Stimulated activated CD4-positive, alpha-beta T cell treated with anti-CD3 and anti-CD28 coated beads, Interleukin-2, amount 100 ng/mL, for 24 hours (primary cell): ENCODE measurements around the gene APLP2.
A peak's percentile ranks its signal among the peaks of the same experiment; 100 is the strongest.
"Not testable (repeated sequence)": the region's sequence is repeated elsewhere in the genome, so short reads cannot be mapped to it uniquely, and the experiment has no call there.

Experiments
- DNase-seq, 2 donors: peaks; one replicate each; pipeline ENCODE4 v3.0.0-alpha.2; 2020

The APLP2 gene

DNA sequence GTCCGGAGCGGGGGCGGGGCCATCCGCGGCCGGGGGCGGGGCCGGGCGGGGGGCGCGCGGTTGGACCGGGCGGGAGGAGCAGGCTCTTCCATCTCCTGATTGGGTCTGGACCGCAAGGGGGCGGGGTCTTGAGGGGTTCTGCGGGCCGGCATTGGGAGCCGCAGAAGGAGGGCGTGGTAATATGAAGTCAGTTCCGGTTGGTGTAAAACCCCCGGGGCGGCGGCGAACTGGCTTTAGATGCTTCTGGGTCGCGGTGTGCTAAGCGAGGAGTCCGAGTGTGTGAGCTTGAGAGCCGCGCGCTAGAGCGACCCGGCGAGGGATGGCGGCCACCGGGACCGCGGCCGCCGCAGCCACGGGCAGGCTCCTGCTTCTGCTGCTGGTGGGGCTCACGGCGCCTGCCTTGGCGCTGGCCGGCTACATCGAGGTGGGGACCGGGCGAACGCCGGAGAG is at the start of gene APLP2:
TSS of gene APLP2 (plus strand) at position 236 of the 450 bp plus-strand sequence. CDS start at position 320, 84 bp downstream.
- DNase-seq = peak; percentile 97 to 98

DNA sequence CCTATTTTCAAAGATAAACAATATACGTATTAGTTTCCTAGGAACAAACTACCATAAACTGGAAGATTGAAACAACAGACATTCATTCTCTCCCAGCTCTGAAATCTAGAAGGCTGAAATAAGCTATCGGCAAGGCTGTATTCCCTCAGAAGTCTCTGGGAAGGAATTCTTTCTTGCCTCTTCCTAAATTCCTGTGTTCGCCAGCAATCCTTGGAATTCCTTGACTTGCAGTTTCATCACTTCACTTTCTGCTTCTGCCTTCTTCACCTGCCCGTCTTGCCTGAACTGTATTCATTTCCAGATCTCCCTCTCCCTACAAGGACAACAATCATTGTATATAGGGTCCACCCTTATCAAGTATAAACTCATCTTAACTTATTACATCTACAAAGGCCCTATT is 49.4 kb upstream of the APLP2 start:
- no peak for DNase-seq

DNA sequence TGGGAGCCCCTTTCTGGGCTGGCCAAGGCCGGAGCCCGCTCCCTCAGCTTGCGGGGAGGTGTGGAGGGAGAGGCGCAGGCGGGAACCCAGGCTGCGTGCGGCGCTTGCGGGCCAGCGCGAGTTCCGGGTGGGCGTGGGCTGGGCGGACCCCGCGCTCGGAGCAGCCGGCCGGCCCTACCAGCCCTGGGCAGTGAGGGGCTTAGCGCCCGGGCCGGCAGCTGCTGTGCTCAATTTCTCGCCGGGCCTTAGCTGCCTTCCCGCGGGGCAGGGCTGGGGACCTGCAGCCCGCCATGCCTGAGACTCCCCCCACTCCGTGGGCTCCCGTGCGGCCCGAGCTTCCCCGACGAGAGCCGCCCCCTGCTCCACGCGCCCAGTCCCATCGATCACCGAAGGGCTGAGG is 48.1 kb upstream of the APLP2 start:
- not testable (repeated sequence) for DNase-seq

DNA sequence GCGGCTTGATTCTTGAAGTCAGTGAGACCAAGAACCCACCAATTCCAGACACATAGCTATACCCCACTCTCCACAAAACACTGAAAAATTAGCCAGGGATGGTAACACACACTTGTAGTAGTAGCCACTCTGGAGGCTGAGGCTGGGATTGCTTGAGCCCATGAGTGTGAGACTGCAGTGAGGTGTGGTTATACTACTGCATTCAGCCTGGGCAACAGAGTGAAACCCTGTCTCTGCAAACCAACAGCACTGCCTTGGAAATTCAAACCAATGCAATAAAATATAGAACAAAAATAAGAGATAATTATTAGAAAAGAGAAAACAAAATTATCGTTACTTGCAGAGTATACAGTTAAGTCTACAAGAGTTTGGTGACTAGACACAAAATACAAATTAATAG is 46.9 kb upstream of the APLP2 start:
- DNase-seq = no peak

DNA sequence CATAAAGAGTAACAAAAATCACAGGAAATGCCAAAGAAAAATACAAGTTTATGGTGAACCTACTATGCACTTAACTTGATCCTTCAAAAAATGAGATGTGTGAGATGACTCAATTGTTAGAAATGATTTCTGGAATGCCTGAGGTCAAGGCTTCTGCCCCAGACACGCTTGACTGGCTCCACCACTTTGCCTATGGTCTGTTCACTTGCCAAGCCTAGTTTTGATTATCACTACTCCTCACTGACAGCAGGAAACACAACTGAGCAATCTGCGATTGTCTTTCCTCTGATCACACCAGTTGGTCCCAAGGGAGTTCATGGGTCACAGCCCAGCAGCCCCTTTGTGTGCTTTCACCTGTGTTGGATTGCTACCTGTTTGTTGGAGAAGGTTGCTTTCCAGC is 46.5 kb upstream of the APLP2 start:
- no peak for DNase-seq

DNA sequence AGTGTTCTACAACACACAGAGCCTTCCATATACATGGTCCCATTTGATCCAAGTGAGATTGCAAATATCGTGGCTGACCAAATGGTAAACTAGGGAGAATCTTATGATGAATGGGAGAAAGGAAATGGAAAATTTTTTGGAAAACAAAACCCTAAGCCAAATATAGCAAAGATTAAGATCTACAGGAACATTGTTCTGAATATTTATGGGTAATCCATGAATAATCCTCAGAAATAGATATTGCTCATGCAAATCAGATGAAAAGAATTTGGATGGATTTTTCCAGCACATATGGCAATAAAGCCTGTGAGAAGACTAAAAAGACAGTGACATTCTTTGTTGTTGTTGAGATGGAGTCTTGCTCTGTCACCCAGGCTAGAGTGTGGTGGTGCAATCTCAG is 45.3 kb upstream of the APLP2 start:
- DNase-seq = no peak

DNA sequence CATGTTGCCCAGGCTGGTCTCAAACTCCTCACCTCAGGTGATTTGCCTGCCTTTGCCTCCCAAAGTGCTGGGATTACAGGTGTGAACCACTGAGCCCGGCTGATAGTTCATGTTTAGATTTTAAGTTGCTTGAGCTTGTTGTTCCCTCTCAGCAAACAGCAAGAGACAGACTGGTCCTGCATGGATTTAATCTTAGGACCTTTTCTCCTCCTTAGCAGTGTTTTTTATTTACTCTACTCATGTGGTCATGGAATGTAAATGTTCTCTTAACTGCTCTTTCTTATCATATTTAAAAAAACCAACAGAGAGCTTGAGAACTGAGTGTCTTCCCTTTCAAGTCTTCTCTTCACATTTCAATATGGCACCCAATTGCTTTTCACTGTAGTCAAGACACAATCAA is 44.3 kb upstream of the APLP2 start:
- DNase-seq = no peak

DNA sequence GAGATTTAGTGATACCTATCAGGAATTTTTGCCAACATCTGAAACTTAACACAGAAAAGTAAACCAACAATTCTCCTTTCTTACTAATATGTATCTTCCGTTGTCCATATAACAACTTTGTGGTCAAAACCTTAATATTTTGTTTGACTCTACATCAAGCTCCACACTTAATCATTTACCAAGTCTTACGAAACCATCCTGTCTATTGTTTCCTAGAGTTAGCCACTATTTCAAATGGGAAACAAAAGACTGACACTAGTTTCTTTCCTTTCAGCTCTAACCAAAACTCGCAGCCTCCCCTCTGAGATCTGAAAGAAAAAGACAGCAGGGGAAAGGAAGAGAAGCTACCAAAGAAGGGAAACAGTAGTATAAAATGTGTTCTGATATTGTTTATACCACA is 40.6 kb upstream of the APLP2 start:
- no peak for DNase-seq

DNA sequence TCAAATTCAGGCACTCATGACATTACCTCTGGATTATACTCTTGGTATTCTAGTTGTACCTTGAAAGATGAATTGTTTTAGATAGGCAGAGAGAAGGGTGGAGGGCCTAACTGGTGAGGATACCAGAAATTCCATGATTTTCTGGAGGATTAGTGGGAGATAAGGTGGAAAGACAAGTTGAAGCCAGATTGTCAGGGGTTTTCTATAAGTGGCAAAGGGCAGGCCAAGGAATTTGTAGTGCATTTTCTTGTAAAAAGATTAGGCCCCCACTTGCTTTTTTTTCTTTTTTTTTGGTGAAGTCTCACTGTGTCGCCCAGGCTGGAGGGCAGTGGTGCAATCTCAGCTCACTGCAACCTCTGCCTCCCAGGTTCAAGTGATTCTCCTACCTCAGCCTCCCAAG is 38.6 kb upstream of the APLP2 start:
- no peak for DNase-seq

DNA sequence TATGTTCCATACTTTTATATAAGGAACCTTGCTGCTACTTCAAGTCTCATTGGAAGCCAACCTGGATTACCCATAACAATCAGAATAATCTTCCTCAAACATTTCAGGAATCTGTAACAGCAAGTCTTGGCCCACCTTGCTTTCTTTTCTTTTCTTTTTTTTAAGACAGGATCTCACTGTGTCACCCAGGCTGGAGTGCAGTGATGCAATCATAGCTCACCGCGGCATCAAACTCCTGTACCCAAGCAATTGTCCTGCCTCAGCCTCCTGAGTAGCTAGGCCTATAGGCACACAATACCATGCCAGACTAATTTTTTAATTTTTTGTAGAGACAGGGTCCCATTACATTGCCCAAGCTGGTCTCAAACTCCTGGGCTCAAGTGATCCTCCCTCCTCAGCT is 37.7 kb upstream of the APLP2 start:
- DNase-seq = no peak

DNA sequence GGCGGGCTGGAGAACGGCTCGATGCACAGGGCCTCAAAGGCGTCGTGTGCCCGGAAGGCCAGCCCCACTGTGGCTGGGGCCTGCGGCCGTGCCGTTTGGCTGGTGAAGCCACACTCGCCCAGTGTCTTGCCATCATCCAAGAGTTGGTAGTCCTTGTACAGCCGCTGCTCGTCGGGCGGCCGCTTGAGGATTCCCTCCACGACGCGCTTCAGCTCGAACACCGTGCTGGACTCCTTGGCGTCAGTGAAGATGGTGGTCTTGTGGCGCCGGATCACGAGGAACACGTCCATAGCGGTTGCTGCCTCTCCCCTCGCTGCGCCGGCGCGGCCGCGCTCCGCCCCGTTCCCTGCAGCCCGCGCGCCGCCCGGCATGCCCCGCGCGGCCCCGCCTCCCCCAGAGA is 36.8 kb upstream of the APLP2 start:
- DNase-seq = no peak

DNA sequence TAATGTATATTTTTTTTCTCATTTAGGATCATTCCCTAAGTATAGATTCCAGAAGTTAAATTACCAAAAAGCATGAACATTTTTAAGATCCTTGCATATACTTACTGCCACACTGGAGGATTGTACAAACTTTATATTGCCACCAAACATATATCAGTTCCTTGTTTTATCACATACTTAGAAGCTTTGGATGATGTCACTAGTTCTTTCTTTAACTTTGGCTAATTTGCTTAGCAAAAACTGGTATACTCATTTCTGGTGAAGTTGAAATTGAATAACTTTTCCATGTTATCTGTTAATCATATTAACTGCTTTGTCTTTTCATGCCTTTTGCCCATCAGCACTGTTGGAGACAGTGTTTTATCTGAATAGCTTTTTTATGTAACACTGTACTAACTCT is 35.5 kb upstream of the APLP2 start:
- DNase-seq = no peak

DNA sequence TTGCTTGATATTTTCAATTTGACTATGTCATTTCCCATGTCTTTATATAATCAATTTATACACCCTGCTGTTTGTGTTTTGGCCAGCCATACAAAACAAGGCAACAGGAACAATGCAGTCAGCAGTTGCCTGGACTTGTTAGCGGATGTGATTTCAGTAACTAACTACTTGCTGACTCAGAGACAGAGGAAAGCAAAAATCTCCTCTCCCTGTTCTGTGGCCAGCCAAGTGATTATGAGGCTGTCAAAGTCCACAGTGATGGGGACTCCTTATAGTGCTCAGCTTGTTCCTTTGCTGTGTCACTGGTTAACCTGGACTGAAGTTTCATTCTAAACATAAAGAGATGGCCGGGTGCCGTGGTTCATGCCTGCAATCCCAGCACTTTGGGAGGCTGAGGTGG is 32.6 kb upstream of the APLP2 start:
- no peak for DNase-seq

DNA sequence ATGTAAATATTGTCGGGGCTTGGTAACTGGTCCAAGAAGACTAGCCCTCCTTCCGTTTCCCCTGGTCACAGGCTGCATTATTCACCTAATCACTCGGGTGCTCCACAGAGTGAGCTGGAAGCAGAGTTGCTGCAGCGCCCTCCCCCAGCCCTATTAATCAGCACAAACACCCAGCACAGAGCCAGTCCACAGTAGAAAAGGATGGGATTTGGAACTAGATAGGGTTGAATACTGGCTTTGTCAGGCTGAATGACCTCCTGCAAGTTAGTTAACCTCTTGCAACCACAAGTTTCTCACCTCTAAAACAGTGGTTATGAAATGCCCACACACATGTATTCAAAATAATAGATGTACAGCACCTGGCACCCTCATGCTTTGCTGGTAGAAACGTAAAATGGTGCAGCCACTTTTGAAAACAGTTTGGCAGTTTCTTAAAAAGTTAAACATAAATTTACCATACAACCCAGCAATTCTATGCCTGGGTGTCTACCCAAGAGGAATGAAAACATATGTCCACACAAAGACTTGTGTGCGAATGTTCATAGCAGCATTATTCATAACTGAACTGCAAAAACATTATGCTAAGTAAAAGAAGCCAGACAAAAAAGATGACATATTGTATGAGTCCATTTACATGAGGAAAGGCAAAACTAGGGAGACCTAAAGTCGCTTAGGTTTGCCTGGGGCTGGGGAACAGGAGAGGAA is 31.7 kb upstream of the APLP2 start:
- DNase-seq = no peak

DNA sequence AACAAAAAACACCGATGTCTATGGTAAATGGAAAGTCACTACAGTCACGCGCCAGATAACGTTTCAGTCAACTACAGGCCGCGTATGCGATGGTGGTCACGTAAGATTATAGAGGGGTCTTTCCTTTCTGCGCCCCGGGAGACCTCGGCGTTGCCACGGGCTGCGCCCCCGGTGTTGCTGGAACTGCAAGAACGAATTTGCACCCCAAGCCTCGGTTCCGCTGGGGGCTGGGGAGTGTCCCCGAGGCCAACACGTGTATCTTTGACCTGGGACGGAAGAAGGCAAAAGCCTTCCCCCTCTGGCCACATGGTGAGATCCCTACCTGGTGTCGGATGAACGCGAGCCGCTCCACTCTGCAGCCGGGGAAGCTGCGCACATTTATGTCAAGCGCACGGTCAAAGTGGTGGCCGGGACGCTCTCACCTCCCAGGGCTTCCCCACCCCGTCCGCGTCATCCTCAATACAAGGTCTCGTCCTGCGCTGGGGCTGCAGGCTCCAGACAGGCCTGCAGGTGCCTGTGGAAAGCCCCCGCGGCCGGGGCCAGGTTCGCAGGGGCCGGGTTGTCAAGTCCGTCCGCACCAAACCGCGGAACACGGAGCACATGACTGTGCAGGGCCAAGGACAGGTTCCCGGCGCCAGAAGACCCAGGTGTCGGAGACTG is 29.3 kb upstream of the APLP2 start:
- no peak for DNase-seq

DNA sequence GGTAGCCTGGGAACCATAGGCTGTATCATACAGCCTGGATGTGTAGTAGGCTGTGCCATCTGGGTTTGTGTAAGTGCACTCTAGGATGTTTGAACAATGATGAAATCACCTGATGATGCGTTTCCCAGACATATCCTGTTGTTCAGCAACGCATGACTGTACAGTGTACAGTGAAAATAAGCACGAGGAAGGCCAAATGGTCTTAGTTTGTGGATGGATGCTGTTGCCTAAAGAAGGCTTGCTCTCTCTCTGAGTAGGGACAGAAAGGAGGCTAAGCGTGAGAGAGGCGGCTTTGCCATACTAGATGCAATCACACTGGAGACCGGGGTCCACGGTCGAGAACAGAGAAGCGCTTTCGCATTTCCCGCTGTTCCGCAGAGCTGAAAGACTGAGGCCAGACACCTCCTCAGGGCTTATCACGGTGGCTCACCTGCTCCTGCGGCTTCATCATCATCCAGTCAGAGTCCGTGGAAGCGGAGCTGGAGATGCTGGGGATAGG is 27.6 kb upstream of the APLP2 start:
- DNase-seq = no peak

DNA sequence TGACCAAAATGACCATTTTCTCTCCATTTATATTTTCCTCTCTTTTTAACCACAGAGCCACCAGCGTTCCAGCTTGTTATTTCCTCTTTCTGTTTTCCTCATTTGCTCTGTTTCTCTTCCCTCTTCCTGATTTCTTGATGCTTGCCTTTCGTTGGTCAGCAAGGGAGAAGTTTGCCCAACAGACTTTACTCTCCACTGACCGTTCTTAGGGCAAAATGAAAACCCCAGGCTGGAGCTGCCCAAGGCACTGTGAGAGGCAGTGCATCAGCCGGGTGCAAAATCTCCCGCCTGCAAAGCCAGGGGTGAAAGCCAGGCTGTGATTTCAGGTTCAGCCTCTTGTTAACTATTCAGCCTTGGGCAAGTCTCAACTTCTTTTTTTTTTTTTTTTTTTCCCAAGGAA is 26.1 kb upstream of the APLP2 start:
- no peak for DNase-seq

DNA sequence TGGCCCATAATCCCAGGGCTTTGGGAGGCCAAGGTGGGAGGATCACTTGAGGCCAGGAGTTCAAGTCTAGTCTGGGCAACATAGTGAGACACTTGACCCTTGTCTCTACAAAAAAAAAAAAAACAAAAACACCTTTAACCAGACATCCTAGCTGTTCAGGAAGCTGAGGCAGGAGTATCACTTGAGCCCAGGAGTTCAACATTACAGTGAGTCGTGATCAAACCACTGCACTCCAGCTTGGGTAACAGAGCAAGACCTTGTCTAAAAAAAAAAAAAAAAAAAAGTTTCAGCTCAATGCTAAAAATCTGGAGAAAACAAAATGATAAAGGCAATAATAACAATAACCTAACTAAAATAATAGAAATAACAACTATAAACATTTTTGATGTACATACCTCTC is 22.6 kb upstream of the APLP2 start:
- DNase-seq = no peak

DNA sequence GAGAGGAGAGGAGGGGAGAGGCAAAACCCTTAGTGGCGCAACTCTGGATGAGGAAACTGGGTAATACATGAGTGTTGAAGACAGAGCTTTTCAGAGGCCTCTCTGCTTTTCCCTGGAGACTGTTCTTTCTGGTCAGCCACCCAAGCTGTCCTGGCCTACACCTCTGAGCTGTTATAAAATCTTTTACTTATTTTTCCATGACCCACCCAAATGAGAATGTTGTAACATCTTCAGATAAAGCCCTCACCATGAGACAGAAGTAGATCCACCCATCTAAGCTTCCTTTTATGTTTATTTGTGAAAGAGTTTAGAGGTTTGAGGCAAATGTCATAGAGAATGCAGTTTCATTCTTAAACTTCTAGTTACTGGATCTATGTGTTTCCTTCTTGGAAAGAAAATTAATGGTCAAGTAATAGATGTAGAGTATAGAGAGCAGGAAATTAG is 20.3 kb upstream of the APLP2 start:
- DNase-seq = no peak

DNA sequence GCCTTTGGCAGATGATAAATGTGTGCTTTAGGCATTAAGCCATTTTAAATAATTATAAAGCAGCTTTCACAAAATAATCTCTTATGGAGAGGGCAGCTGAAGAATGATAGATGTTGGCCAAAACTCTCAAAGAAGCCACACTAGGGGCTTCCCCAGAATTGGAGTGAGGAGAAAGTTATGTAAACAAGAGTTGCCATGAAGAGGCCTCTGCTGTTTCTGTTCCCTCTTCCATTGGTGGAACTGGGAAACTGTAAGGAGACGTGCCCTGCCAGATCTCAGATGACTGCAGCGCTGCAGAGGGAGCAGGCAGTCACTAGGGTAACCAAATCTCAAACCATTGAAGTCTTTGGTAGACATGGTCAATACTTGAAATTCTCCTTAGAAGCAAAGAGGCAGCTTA is 19.4 kb upstream of the APLP2 start:
- DNase-seq = no peak

DNA sequence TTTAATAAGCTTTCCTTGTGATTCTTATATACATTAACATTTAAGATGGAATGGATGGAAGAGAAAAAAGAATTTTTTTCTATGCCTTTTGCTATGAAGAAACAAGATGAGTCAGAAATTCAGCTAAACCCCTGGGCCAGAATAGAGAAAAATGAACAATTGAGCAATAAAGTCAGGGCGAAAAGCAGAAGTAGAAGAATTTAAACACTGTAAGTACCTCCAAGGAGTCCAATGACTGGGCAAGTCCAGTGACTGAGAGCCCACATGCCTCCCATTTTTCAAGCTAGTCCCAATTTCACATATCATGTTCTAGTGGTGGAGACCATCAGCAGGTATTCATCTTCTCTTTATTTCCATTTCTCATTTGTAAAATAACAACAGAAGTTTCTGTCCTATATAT is 18.6 kb upstream of the APLP2 start:
- no peak for DNase-seq

DNA sequence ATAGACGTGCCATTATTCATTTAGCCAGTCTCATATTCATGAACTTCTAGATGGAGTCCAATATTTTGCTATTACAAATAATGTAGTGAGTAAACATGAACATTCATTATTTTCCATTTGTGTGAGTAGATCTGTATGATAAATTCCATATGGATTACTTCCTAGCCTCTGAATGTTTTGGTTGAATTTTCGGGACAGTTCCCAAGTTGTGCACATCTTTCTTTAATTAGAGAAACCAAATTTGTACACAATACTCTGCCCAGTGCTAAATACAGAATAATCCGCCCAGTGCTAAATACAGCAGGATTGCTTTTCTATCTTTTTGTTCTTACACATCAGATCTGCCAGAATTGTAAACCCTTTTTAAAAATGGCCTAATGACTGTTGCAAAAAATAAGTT is 17.1 kb upstream of the APLP2 start:
- DNase-seq = no peak

DNA sequence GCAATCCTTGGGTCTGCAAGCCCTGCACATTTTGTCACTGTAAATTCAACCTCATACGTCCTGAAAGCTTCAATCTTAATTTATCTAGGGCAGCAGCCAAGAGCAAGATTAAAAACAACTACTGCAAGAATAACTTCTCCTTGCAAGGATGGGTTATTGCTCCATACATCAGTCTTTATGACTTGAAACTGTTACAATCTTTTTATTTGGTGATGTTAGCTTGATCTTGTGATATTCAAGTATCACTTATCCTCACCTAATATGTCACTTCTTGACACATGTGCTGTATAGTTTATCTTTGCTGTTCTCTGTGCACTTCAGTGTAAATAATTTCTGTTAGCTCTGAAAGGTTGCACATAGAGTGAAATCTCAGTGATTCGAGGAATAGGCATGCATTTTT is 14.7 kb upstream of the APLP2 start:
- DNase-seq = no peak

DNA sequence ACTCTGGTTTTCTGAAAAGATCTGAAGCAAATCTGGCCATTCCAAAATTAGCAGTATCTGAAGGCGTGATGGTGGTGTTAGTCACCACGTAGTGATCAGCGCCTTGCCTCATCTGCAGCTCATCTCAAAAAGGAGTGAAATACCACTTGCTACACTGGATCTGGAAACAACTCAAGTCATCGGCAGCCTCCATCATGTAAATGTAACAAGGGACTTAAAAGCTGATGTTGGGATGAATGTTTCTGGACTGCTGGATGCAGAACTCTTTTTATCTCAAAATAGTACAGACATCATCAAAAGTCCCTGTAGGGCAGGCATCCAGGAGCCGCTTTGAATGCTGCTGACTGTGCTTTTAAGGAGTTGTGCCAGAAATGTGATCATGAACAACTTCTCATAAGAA is 14.1 kb upstream of the APLP2 start:
- DNase-seq = no peak

DNA sequence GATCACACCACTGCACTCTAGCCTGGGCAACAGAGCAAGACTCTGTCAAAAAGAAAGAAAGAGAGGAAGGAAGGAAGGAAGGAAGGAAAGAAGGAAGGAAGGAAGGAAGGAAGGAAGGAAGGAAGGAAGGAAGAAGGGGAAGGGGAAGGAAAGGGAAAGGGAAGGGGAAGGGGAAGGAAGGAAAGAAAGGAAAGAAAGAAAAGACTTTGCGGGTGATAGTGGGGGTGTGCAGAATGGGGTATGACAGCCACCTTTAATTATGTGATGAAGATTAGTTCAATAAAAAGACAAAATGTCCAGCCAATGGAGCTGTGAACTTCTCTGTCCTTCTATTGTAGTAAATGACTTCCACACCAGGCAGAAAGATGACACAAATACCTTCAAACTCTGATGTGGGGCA is 8.7 kb upstream of the APLP2 start:
- no peak for DNase-seq
